ENCODE results near the gene IL4.
"Not testable (repeated sequence)": the region's sequence is repeated elsewhere in the genome, so short reads cannot be mapped to it uniquely, and the experiment has no call there.

The IL4 gene

DNA sequence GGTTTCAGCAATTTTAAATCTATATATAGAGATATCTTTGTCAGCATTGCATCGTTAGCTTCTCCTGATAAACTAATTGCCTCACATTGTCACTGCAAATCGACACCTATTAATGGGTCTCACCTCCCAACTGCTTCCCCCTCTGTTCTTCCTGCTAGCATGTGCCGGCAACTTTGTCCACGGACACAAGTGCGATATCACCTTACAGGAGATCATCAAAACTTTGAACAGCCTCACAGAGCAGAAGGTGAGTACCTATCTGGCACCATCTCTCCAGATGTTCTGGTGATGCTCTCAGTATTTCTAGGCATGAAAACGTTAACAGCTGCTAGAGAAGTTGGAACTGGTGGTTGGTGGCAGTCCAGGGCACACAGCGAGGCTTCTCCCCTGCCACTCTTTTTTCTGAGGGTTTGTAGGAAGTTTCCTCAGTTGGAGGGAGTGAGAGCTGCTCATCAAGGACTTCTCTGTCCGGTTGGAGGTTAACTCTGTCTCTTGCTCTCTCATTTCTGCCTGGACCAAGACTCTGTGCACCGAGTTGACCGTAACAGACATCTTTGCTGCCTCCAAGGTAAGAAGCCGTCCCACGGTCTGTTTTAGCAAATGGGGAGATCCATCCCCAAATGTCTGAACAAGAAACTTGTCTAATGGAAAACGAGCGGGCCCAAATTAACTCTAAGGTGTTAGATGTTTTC, at the start of gene IL4:
TSS of gene IL4 (plus strand) at position 51 of the 692 bp plus-strand sequence. CDS start at position 113, 62 bp downstream.
- DNase-seq, result no peak

DNA sequence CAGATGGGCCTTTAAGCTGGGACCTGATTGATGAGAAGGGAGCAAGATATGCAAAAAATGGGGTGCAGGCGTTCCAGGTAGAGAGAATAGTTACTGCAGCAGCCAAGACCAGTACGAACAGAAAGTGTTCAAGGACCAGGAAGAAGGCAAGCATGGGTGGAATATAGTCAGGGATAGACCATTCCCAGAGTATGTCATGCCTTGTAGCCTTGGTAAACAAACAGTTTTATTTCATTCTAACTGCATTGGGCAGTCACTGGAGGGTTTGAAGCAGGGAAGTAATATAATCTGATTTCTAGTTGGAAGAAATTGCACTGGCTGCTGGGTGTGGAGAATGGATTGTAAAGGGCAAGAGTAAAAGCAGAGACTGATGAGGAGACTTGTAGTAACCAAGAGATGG, 46.3 kb upstream of the IL4 start:
- no peak for DNase-seq

DNA sequence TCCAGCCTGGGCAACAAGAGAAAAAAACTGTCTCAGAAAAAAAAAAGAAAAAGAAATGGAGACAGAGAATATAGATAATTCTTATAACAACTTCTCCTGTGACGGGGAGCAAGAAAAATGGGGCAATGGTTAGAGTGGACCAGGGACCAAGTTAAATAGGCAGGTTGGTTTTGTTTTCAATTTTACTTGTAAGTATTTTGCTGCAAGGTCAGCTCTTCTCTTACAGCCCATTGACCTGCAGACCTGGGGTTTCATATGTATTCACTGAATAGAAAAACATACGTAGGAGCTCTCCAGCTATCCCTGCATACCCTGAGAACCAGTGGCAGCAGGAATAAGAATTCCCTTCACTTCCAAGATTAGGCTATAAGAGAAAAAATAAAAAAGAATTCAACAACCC, 45.0 kb upstream of the IL4 start:
- DNase-seq, result no peak

DNA sequence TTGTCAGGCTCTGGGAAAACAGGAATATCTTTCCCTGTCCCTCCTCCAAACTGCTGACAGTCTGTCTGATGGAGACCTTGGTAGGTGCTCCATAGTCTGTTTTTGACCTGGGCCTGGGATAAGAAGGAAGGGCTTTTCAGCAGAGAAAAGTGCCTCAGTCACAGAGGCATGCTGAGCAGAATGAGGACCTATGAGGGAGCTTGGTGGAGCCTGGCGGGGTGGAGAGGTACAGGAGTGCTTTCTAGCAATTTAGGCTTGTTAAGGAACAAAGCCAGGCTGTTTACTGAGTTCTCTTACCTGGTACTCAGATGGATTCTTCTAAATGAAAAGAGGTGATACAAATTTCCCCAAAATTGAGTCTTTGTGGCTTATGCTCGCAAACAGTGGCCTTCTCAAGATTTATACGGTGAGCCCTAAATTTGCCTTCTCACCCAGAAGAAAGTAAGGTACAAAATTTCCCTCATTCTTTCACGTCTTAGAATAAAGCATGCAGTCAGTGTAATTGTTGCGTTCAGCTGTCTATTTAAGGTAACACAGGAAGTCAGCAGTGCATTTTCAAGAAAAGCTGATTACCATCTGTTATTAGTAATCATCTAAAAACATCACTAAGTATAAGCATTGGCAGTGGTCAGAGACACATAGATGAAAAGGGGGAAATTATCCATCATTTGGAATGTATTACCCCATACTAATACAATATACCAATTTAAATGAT, 44.4 kb upstream of the IL4 start:
- DNase-seq, result no peak

DNA sequence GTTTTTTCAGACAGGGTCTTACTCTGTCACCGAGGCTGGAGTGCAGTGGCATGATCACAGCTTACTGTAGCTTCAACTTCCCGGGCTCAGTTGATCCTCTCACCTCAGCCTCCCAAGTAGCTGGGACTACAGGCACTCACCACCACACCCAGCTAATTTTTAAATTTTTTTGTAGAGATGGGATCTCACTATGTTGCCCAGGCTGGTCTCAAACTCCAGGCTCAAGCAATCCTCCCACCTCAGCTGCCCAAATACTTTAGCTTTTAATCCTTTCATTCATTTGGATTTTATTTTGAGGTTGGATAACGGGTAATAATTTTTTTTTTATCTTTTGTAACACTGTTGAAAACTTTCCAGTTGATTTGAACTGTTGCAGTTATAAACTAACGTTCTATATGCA, 40.2 kb upstream of the IL4 start:
- not testable (repeated sequence) for DNase-seq

DNA sequence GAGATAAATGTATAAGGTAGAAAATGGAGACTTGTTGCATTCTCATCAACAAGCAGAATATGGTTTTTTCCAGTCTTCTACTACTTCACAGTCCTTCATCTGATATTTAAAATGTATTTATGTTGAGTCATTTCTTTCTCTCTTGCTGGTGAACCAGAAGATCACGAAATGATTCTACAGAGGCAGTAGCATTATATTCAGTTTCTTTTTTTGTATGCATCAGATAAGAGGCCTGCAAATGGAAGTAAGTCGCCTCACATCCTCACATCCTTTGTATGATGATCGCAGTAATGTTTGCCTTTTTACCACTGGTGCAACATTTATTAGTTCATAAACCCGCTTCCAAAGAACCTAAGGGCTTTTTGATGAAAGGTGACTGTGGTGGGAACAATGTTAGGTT, 37.9 kb upstream of the IL4 start:
- DNase-seq, result no peak

DNA sequence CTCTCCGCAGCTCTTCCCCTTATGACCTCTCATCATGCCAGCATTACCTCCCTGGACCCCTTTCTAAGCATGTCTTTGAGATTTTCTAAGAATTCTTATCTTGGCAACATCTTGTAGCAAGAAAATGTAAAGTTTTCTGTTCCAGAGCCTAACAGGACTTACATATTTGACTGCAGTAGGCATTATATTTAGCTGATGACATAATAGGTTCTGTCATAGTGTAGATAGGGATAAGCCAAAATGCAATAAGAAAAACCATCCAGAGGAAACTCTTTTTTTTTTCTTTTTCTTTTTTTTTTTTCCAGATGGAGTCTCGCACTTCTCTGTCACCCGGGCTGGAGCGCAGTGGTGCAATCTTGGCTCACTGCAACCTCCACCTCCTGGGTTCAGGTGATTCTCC, 36.5 kb upstream of the IL4 start:
- no peak for DNase-seq

DNA sequence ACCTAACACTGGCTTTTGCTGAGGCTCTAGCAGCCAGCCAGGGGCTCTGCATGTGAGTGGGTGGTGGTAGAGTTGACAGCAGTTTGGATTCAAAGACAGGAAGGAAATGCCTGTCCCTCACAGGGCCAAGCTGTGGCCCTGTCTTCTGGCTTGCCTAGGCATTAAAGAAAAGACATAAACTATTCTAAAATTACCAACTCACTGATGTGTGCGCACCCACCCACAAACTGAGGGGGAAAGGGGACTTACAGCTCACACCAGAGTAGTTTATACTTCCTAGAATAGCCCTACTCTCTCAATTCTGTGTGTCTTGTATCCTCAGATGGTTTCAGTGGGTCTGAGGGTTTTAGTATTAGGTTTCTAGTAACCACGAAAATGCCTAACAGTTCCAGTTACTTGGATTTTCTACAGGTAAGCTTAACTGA, 34.1 kb upstream of the IL4 start:
- DNase-seq, result no peak

DNA sequence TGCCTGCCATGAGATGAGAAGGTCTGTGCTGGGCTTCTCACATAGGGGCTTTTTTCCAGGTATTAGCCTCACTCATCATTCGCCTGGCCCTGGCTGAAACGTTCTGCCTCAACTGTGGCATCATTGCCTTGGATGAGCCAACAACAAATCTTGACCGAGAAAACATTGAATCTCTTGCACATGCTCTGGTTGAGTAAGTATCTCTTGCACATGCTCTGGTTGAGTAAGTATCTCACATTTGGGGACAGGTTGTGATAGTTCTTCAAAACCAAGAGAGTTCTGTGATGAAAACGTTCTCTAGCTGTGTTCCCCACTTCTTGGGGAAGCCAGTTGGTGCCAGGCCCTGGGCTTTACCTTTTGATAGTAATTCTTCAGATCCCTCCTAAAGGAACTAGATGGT, 33.2 kb upstream of the IL4 start:
- no peak for DNase-seq

DNA sequence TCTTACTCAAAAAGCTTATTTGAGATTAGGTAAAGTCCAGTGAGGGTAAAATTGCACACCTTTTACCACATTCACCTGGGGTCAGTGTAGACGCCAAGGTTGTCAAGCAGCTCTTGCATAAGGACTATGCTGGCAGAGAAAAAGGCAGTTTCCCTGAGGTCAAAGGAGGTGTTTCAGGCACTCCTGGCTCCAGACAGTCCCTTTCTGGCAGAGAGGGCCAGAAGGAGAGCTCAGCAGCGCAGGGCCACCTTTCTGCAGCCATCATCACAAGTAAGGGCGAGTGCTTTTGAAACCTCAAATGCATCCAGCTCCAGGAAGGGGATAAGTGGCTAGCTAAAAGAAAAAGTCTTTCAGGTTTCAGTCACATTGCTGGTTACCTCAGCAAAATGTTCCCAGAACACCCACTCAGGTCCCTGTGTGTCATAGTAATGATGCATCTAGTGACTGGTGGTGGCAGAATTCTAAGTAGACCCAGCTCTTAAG, 32.5 kb upstream of the IL4 start:
- no peak for DNase-seq

DNA sequence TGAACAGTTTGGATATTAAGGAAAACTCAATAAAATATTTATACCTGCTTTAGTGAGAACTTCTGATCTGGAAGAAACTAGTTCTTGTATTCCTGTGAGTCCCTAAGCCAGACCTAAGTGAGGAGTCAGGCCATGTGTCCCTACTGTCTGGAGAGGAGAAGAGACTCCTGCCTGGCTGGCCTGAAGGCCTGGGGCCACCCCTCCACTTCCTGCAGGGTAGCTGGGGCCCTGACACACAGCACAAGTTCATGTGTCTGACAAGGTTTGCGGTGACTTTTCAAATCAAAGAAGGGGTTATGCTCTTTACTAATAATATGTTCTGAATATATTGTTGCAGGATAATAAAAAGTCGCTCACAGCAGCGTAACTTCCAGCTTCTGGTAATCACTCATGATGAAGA, 31.9 kb upstream of the IL4 start:
- DNase-seq, result no peak

DNA sequence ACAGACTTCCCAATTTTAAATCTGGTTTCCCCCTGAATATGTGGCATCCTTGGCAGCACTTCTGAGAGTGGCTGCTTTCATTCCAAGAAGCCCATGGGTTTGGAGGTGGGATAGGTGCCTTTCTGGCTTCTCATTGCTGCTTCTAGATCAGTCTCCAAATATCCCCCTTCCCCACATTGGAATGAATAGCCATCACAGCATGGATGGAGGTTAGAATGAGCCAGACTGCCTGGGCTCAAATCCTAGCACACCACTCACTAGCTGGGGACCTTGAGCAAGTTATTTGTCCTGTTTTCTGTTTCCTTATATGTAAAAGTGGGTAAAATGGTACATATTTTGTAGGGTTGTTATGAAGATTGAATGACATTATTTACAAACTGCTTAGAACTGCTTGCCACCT, 29.6 kb upstream of the IL4 start:
- DNase-seq, result no peak

DNA sequence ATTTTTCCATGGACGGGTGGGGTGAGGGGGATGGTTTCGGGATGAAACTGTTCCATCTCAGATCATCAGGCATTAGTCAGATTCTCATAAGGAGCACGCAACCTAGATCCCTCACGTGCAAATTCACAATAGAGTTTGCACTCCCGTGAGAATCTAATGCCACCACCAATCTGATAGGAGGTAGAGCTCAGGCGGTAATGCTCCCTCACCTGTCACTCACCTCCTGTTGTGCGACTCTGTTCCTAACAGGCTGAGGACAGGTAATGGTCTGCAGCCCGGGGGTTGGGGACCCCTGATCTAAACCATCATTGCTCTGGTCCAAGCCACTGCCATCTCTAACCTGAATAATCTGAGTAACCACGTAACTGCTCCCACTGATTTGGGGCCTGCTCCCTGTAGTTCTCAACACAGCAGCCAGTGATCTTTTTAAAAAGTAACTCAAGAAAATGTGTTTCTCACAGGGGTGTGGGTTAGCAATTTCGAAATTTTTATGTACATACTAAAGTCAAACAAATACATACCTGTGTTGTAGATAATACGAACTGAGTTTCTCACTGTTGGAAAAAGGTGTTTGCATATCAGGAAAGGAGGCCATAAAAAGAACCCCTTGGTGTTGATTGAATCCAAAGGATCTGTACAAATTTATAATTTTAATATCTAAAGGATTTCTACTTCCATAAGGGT, 27.1 kb upstream of the IL4 start:
- no peak for DNase-seq

DNA sequence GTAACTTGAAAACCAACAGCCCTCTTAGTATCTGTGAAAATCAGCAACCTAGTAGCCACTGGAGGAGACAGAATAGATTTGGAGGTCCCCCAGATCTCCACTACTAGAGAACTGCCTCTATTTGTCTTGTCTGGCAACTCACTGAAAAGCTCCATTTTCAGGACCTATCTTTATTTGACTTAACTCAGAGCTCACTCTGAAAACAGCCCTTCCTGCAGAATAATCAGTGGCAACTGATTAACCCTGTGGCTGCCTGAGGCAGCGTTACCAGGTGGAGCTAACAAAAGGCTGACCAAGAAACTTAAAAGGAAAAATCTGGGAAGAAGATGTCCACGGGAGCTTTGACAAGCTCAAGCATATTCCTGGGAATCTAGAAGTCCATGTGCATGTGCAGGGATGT, 26.3 kb upstream of the IL4 start:
- no peak for DNase-seq

DNA sequence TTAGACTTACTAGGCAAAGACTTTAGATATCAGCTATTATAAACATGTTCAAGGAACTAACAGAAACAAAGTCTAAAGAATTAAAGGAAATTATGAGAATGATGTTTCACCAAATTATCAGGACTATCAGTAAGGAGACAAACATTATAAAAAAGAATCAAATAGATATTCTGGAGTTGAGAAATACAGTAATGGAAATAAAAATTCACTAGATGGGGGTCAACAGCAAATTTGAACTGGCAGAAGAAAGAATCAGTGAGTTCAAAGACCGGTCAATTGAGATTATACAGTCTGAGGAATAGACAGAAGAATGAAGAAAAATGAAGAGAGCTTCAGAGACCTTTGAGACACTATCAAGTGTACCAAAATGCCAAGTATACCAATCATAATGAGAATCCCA, 25.4 kb upstream of the IL4 start:
- DNase-seq, result no peak

DNA sequence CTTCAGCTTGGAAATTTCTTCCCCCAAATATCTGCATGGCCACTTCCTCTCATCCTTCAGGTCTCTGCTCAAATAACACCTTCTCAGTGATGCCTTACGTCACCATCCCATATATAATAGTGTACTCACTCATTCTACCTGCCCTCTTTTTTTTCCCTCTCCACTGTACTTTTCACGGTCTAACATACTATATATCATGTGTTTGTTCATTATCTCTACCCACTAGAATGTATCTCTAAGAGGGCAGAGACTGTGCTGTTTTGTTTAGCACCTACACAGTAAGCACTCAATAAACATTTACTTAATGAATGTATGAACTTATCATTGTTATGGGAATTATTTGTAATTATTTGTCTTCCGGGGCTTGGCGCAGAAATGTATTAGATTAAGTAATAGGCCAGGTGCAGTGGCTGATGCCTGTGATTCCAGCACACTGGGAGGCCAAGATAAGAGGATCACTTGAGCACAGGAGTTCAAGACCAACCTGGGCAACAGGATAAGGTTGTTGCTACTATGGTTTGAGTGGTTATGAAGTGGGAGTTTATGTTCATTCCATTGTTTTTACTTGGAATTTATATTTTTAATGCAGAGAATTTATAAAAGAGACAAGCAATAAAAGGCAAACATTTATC, 21.8 kb upstream of the IL4 start:
- no peak for DNase-seq

DNA sequence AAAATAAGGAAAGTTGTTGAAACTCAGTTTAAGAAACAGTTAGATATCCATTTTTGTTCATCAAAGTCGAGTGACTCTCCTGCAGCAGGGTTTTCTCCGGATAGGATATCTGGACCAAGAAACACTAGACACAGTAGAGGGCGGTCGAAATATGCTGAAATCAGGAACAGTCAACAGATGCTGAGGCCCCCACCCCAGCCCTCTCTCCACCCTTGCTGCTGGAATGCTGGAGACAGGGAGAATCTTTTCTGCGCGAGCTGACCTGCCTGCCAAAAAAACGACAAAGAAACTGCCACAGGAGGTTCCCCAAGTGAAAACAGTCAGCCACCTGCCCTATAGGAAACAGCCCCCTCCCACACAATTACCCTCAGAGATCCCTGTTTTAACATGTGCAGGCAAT, 20.1 kb upstream of the IL4 start:
- DNase-seq, result no peak

DNA sequence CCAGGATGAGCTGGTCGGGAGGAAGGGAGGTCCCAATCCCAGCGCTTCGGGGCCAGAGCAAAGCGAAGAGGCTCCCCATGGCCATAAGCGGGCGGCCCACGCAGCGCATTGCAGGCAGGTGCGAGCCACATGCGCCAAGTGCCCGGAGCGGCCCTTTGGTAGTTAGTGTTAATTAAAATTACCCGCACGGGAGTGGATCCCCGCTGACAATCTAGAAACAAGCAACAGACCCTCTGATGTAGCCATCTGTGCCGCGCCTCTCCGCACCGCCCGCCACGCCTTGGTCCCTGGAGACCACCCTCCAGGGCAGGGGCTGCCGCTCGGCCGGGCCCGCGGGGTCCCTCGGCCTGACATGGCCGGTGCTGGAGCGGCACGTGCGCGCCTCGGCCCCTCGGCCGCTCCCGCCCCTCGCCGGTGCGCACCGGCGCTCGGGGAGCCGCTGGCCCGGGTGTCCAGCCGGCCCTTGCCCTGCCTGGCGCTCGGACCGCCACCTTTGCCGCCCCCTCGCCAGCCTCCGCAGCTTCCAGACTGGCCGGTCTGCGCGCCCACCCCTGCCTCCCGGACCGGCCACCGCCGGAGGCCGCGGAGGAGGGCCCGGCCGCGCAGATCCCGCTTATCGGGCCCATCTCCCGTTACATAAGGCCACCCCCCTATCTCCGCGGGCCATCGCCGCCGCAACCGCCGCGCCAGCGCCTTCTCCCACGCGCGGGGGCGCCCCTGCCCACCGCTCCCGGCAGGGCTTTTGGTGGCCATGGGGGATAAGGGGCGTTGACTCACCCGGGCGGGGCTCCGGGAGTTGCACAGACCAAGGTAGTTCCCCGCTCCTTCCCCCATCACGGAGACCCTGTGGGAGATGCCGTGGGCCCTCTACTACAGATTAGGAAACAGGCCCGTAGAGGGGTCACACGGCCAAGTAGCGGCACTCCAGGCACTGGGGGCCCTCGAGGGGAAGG, 17.7 kb upstream of the IL4 start:
- no peak for DNase-seq

DNA sequence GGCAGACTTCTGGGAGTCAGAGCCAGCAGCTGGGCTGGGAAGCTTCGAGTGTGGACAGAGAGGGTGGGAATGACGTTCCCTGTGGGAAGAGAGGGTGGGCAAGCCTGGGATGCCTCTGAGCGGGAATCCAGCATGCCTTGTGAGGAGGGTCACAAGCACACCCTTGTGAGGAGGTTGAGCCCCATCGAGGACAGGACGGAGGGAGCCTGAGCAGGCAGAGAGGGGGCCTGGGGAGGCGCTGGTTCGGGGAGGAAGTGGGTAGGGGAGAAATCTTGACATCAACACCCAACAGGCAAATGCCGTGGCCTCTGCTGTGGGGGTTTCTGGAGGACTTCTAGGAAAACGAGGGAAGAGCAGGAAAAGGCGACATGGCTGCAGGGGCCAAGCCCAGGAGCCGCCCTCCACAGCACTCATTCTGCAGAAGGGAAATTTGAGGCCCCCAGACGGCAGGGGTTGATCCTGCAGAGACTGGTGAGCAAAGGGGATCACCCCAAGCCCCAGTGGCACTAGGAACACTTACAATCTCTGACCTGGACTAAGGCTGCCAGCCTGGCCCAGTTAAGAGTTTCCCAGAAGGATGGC, 16.9 kb upstream of the IL4 start:
- no peak for DNase-seq

DNA sequence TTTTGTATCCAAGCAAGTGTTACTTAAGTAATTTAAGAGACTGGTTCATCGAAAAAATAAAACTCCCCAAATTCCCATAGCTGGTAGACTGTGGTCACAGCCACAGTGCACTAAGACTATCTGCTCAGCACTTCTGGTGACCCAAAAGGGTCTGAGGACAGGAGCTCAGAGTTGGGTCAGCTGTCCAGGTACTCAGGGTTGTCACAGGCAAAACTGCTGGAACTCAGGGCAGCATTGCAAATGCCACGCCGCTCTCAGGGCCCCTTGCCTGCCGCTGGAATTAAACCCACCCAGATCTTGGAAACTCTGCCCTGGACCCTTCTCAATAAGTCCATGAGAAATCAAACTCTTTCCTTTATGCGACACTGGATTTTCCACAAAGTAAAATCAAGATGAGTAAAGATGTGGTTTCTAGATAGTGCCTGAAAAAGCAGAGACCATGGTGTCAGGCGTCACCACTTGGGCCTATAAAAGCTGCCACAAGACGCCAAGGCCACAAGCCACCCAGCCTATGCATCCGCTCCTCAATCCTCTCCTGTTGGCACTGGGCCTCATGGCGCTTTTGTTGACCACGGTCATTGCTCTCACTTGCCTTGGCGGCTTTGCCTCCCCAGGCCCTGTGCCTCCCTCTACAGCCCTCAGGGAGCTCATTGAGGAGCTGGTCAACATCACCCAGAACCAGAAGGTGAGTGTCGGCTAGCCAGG, 16.0 kb upstream of the IL4 start, which contains the start of gene IL13:
TSS of gene IL13 (plus strand) at position 498 of the 705 bp plus-strand sequence. CDS start at position 512, 14 bp downstream.
- no peak for DNase-seq

Measured in activated CD4-positive, CD25-positive, alpha-beta regulatory T cell (primary cell).